Keratinocyte (primary cell): Measurements from ENCODE around the gene OSBPL1A. TPM values are rescaled to one million over a fixed set of nuclear protein-coding genes. Genes with fewer than 3 reads are reported as not detected.
"Not testable (repeated sequence)": the region's sequence is repeated elsewhere in the genome, so short reads cannot be mapped to it uniquely, and the experiment has no call there.

Experiments used
- DNase-seq: peaks from one replicate; pipeline ENCODE4 v3.0.0-alpha.2; 2011; ENCODE audit warnings: low read depth, missing footprints, low spot score
- FAIRE-seq: peaks from 2 replicates; lab custom pipeline; 2011; peaks lifted over from hg19 to GRCh38; lab: Jason Lieb, UNC
- H2AFZ ChIP-seq: 2 replicates; pipeline ENCODE4 v1.6.0; 2012; ENCODE audit warnings: low read length, control low read depth, inconsistent platforms; ENCODE audit not compliant: control insufficient read depth
- H3K27ac ChIP-seq: 2 replicates; pipeline ENCODE4 v1.5.1; 2011; ENCODE audit warnings: low read length; ENCODE audit not compliant: control insufficient read depth, insufficient read depth
- H3K27me3 ChIP-seq: 3 replicates; pipeline ENCODE4 v1.6.0; 2011; ENCODE audit warnings: low read length; ENCODE audit not compliant: control insufficient read depth, insufficient read depth; ENCODE audit errors: extremely low read depth
- H3K36me3 ChIP-seq, 2 experiments: 2 replicates in 1 of 2; 3 replicates in 1 of 2; pipeline ENCODE4 v1.5.1; 2011; ENCODE audit warnings: low read length in 2 of 2, mild to moderate bottlenecking in 1 of 2; ENCODE audit not compliant: control insufficient read depth in 2 of 2, insufficient read depth in 2 of 2; ENCODE audit errors: extremely low read depth in 1 of 2
- H3K4me1 ChIP-seq: 3 replicates; pipeline ENCODE4 v1.5.1; 2011; ENCODE audit warnings: low read length; ENCODE audit not compliant: control insufficient read depth, insufficient read depth; ENCODE audit errors: extremely low read depth
- H3K4me2 ChIP-seq: 3 replicates; pipeline ENCODE4 v1.6.0; 2011; ENCODE audit warnings: low read depth, low read length; ENCODE audit not compliant: control insufficient read depth, insufficient read depth; ENCODE audit errors: extremely low read depth
- H3K4me3 ChIP-seq, 3 experiments: fragments of 200-600 bp in 1 of 3; sonication (generic) in 1 of 3; 2 replicates in 2 of 3; 3 replicates in 1 of 3; pipeline ENCODE4 v1.5.1; 2011 to 2016; ENCODE audit warnings: low read length in 3 of 3, mild to moderate bottlenecking in 3 of 3, control low read depth in 2 of 3, inconsistent platforms in 1 of 3, low read depth in 1 of 3, mixed read lengths in 1 of 3, mixed run types in 1 of 3, moderate library complexity in 1 of 3; ENCODE audit not compliant: control insufficient read depth in 2 of 3, insufficient read depth in 2 of 3; ENCODE audit errors: extremely low read depth in 1 of 3
- H3K79me2 ChIP-seq: 2 replicates; pipeline ENCODE4 v1.6.0; 2012; ENCODE audit warnings: low read length; ENCODE audit not compliant: control insufficient read depth, insufficient read depth
- H3K9ac ChIP-seq: 3 replicates; pipeline ENCODE4 v1.6.0; 2011; ENCODE audit warnings: low read length; ENCODE audit not compliant: control insufficient read depth, insufficient read depth; ENCODE audit errors: extremely low read depth
- H3K9me1 ChIP-seq: 3 replicates; pipeline ENCODE4 v1.6.0; 2011; ENCODE audit warnings: low read length; ENCODE audit not compliant: control insufficient read depth, insufficient read depth; ENCODE audit errors: extremely low read depth
- H3K9me3 ChIP-seq: 2 replicates; pipeline ENCODE4 v1.5.1; 2012; ENCODE audit warnings: low read depth, low read length; ENCODE audit not compliant: control insufficient read depth
- H4K20me1 ChIP-seq: 3 replicates; pipeline ENCODE4 v1.6.0; 2011; ENCODE audit warnings: low read length; ENCODE audit not compliant: control insufficient read depth, insufficient read depth; ENCODE audit errors: extremely low read depth
- CTCF ChIP-seq, 3 experiments: IDR thresholded peaks in 1 of 3; conservative IDR thresholded peaks in 1 of 3; optimal IDR thresholded peaks in 1 of 3; 2 replicates in 2 of 3; 3 replicates in 1 of 3; pipeline versions ENCODE3 to v1.5.1; 2011; ENCODE audit warnings: low read length in 3 of 3, mild to moderate bottlenecking in 3 of 3, moderate library complexity in 2 of 3, control low read depth in 1 of 3, inconsistent platforms in 1 of 3; ENCODE audit not compliant: insufficient read depth in 2 of 3; ENCODE audit errors: extremely low read depth in 1 of 3
- EZH2 ChIP-seq: IDR thresholded peaks from one replicate; pipeline ENCODE4 v1.6.1; 2012; ENCODE audit warnings: inconsistent platforms, mild to moderate bottlenecking, low read length, moderate library complexity
- dilution Hi-C: fragments of 300-500 bp; cut with MboI; formaldehyde crosslinking; loops from one replicate; pipeline ENCODE4 v1.7.0; 2020; ENCODE audit warnings: low sequenced_read_pairs; ENCODE audit not compliant: extremely low pct_ligation_motif_present
- polyA plus RNA-seq, 5 experiments: library from polyadenylated mRNA; depleted of rRNA in 3 of 5; stranded (reverse) in 3 of 5; stranded (forward) in 1 of 5; unstranded in 1 of 5; fragments of >200 nt; gene quantifications; 1 replicate in 1 of 5; 2 replicates in 3 of 5; 3 replicates in 1 of 5; pipeline versions ENCODE4 v1.2.1 to v1.2.3, GENCODE V29; 2011 to 2012; ENCODE audit warnings: missing spikeins in 2 of 5, low read depth in 1 of 5, low replicate concordance in 1 of 5

OSBPL1A gene
- polyA plus RNA-seq, 1 donor (not counting 4 experiments of a cell fraction or from before 2014, with no cell fraction given): 17.7 TPM

GRCh38 chr18:24359787-24360530, 37.7 kb downstream of the OSBPL1A start:
- TF ChIP-seq CTCF (optimal IDR thresholded peaks at IDR 0.05 in 1 of 3, IDR thresholded peaks at IDR 0.05 in 1 of 3, conservative IDR thresholded peaks at IDR 0.05 in 1 of 3; ENCODE audit: extremely low read depth in 1 of 3, insufficient read depth in 2 of 3, low read length in 3 of 3): peak in 2 of 3 experiments; percentile 34 to 43
- H3K4me3 ChIP-seq, H3K79me2 ChIP-seq, H3K9me3 ChIP-seq, FAIRE-seq, H3K4me1 ChIP-seq, DNase-seq, H3K27ac ChIP-seq, H3K36me3 ChIP-seq, H3K4me2 ChIP-seq, H4K20me1 ChIP-seq, H3K27me3 ChIP-seq, H3K9ac ChIP-seq, H3K9me1 ChIP-seq, dilution Hi-C loops, H2AFZ ChIP-seq: not testable (repeated sequence)

- Histone ChIP-seq H3K9ac (no peak overlapping the region), H3K9me3 (no peaks in the 10 kb centered on the region), H3K27ac (no peak overlapping the region), H2AFZ (no peak overlapping the region), H3K36me3 (no peaks in the 10 kb centered on the region), H3K4me1 (no peaks in the 10 kb centered on the region), H3K4me2 (no peak overlapping the region), H3K27me3 (no peaks in the 10 kb centered on the region), H3K4me3 (no peak overlapping the region), H3K9me1 (no peaks in the 10 kb centered on the region), H4K20me1 (no peaks in the 10 kb centered on the region), H3K79me2 (no peaks in the 10 kb centered on the region)
- dilution Hi-C loops: no loop called here
- DNase-seq: no peak
- FAIRE-seq: no peak
- TF ChIP-seq CTCF (optimal IDR thresholded peaks at IDR 0.05 in 1 of 3, IDR thresholded peaks at IDR 0.05 in 1 of 3, conservative IDR thresholded peaks at IDR 0.05 in 1 of 3; ENCODE audit: extremely low read depth in 1 of 3, insufficient read depth in 2 of 3, low read length in 3 of 3) (no peak), EZH2 (no peak)
Measured at GRCh38 chr18:24354278-24354677, 43.3 kb downstream of the OSBPL1A start.
